K562 (cell line): ENCODE results near the gene STT3B. TPM values are rescaled to one million over a fixed set of nuclear protein-coding genes. Genes with fewer than 3 reads are reported as not detected.

Experiments
- BDP1 ChIP-seq: IDR thresholded peaks from 3 replicates; pipeline ENCODE4 v1.6.1; 2011; ENCODE audit not compliant: insufficient read length, insufficient read depth
- CREBBP ChIP-seq: IDR thresholded peaks from one replicate; pipeline ENCODE4 v1.6.1; 2012; ENCODE audit warnings: low read depth, mild to moderate bottlenecking, control low read depth, inconsistent platforms, low read length
- GTF2F1 ChIP-seq: IDR thresholded peaks from 2 replicates; pipeline ENCODE4 v1.6.1; 2011; ENCODE audit warnings: low read depth, low read length, improper control_type of control experiment
- LEF1 ChIP-seq: fragments of 450-650 bp; IDR thresholded peaks from 2 replicates; pipeline ENCODE4 v1.6.1; 2016; ENCODE audit warnings: mild to moderate bottlenecking
- MCM7 ChIP-seq, 2 experiments: fragments of 450-650 bp; IDR thresholded peaks; 2 replicates each; pipeline ENCODE4 v1.6.1; 2016 to 2018
- MEF2A ChIP-seq: IDR thresholded peaks from 2 replicates; pipeline ENCODE4 v1.6.1; 2011; ENCODE audit warnings: low read depth, mild to moderate bottlenecking, low read length, moderate library complexity; ENCODE audit not compliant: control insufficient read depth
- NELFE ChIP-seq: IDR thresholded peaks from 2 replicates; pipeline ENCODE4 v1.6.1; 2011; ENCODE audit warnings: mild to moderate bottlenecking; ENCODE audit not compliant: insufficient read depth, insufficient read length
- NFIX ChIP-seq: fragments of 250-450 bp; sonication (Bioruptor Pico); IDR thresholded peaks from 2 replicates; pipeline ENCODE4 v1.4.0; 2020; ENCODE audit warnings: low read depth, mild to moderate bottlenecking, moderate library complexity
- POLR2G ChIP-seq: fragments of 200-400 bp; formaldehyde crosslinking; IDR thresholded peaks from 2 replicates; pipeline ENCODE4 v1.6.1; 2017; ENCODE audit warnings: low read depth, mild to moderate bottlenecking, antibody characterized with exemption, low read length, moderate library complexity
- RUNX1 ChIP-seq: sonication (generic); IDR thresholded peaks from 2 replicates; pipeline ENCODE4 v1.6.1; 2016; ENCODE audit warnings: antibody characterized with exemption, low read depth
- polyA plus RNA-seq, 8 experiments: library from polyadenylated mRNA; depleted of rRNA in 4 of 8; stranded (reverse) in 5 of 8; unstranded in 3 of 8; fragments of >200 nt; fragmentation: Nextera tagmentation in 2 of 8; fragmentation: Illumina TruSeq in 1 of 8; extraction: Ambion mirVana in 2 of 8; extraction: Trizol in 1 of 8; gene quantifications; 2 replicates each; pipeline versions ENCODE4 v1.2.1 to v1.2.3, GENCODE V29; 2011 to 2014; ENCODE audit warnings: inconsistent platforms in 1 of 8, missing spikeins in 1 of 8
- total RNA-seq, 7 experiments: library from RNA; depleted of rRNA in 6 of 7; stranded (reverse); fragments of >200 nt in 6 of 7; fragmentation: Illumina TruSeq in 2 of 7; extraction: Trizol in 2 of 7; gene quantifications; 2 replicates each; pipeline versions ENCODE4 v1.2.1 to v1.2.3, GENCODE V29; 2011 to 2021; ENCODE audit warnings: low replicate concordance in 1 of 7
- TF ChIP-seq, protein P1 (sequence below), 2 experiments: fragments of 450-650 bp in 1 of 2; sonication (generic) in 1 of 2; formaldehyde crosslinking in 1 of 2; IDR thresholded peaks; 2 replicates each; pipeline versions ENCODE4 v1.7.1 to v1.9.0; 2016 to 2022; ENCODE audit warnings: inconsistent platforms in 1 of 2, mild to moderate bottlenecking in 1 of 2, missing genetic modification reagents in 1 of 2
- TF ChIP-seq, protein P2 (sequence below): sonication (generic); formaldehyde crosslinking; IDR thresholded peaks from 2 replicates; pipeline ENCODE4 v1.8.1; 2022; ENCODE audit warnings: missing genetic modification reagents

STT3B gene
- total and polyA plus RNA-seq, 9 of the 15 experiments (the other 6 are each of a cell fraction or from before 2014, with no cell fraction given), result 22.4 to 147 (median 100) TPM

DNA sequence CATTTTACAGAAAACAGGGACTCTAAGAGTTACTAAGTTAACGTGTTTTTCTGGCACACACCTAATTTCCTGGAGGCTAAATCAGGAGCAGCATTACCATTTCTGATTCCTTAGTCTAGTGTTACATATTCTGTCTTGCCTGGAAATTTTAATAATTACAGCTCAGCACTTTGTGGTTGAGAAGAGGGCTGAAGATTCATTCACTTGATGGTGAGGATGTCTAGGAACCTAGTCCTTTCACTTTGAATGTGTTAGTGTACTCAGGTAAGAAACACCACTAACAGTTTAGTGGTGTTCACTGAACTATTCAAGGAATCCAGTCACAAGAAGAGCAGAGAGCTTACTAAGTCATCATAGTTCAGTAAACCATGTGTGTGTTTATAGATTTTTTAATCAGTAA lies 102.8 kb downstream of the STT3B start (continued):
- TF ChIP-seq, protein P1, sequence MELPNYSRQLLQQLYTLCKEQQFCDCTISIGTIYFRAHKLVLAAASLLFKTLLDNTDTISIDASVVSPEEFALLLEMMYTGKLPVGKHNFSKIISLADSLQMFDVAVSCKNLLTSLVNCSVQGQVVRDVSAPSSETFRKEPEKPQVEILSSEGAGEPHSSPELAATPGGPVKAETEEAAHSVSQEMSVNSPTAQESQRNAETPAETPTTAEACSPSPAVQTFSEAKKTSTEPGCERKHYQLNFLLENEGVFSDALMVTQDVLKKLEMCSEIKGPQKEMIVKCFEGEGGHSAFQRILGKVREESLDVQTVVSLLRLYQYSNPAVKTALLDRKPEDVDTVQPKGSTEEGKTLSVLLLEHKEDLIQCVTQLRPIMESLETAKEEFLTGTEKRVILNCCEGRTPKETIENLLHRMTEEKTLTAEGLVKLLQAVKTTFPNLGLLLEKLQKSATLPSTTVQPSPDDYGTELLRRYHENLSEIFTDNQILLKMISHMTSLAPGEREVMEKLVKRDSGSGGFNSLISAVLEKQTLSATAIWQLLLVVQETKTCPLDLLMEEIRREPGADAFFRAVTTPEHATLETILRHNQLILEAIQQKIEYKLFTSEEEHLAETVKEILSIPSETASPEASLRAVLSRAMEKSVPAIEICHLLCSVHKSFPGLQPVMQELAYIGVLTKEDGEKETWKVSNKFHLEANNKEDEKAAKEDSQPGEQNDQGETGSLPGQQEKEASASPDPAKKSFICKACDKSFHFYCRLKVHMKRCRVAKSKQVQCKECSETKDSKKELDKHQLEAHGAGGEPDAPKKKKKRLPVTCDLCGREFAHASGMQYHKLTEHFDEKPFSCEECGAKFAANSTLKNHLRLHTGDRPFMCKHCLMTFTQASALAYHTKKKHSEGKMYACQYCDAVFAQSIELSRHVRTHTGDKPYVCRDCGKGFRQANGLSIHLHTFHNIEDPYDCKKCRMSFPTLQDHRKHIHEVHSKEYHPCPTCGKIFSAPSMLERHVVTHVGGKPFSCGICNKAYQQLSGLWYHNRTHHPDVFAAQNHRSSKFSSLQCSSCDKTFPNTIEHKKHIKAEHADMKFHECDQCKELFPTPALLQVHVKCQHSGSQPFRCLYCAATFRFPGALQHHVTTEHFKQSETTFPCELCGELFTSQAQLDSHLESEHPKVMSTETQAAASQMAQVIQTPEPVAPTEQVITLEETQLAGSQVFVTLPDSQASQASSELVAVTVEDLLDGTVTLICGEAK (IDR thresholded peaks at IDR 0.05), result no peak
- TF ChIP-seq, protein P1 (CRISPR knock-in tag; IDR thresholded peaks at IDR 0.05), result no peak
- TF ChIP-seq CREBBP, result no peak
- TF ChIP-seq, protein P2, sequence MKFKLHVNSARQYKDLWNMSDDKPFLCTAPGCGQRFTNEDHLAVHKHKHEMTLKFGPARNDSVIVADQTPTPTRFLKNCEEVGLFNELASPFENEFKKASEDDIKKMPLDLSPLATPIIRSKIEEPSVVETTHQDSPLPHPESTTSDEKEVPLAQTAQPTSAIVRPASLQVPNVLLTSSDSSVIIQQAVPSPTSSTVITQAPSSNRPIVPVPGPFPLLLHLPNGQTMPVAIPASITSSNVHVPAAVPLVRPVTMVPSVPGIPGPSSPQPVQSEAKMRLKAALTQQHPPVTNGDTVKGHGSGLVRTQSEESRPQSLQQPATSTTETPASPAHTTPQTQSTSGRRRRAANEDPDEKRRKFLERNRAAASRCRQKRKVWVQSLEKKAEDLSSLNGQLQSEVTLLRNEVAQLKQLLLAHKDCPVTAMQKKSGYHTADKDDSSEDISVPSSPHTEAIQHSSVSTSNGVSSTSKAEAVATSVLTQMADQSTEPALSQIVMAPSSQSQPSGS, result no peak
- TF ChIP-seq POLR2G, result no peak
- TF ChIP-seq GTF2F1, result no peak
- TF ChIP-seq MEF2A, result no peak
- TF ChIP-seq RUNX1, result no peak
- TF ChIP-seq MCM7 (IDR thresholded peaks at IDR 0.05), result no peak
- TF ChIP-seq NELFE, result no peak
- no peak for TF ChIP-seq LEF1
- no peak for TF ChIP-seq NFIX (CRISPR knock-in tag)
- TF ChIP-seq BDP1, result no peak
- TF ChIP-seq, all 486 proteins: peak for 0
